Suprapubic skin (tissue), 4 donors: ENCODE measurements around the gene CTU2. TPM values are rescaled to one million over a fixed set of nuclear protein-coding genes. Genes with fewer than 3 reads are reported as not detected.

Source experiments
- total RNA-seq, 4 donors: library from RNA; depleted of rRNA; stranded (reverse); fragments of >200 nt; gene quantifications; one replicate each; pipeline ENCODE4 v1.1.0, GENCODE V29; 2016

Gene CTU2
- total RNA-seq, 4 donors from 2014 or later = 7.8 to 17.8 (median 10.9) TPM

Other genes with a start within 250 kb of the CTU2 start
- 10 to 100 TPM; 15.7 to 20.8 (median 20.3) TPM for gene ZC3H18, start 136.1 kb upstream of the CTU2 start, total RNA-seq
- gene IL17C, start 67.9 kb upstream of the CTU2 start, total RNA-seq = not detected
- gene CYBA, start 55.5 kb upstream of the CTU2 start, total RNA-seq = 10 to 100 TPM; 22.4 to 39.1 (median 29.7) TPM
- gene MVD, start 43.4 kb upstream of the CTU2 start, total RNA-seq = 10 to 100 TPM; 18.9 to 77.6 (median 44.7) TPM
- under 1 TPM in 2 of 4 donors, not detected in 2; 0.40 to 0.44 TPM for gene SNAI3, start 20.0 kb upstream of the CTU2 start, total RNA-seq
- 10 to 100 TPM; 12.4 to 15.8 (median 14.6) TPM for gene RNF166, start 95 bp upstream of the CTU2 start, total RNA-seq
- 100 to 1,000 TPM; 185 to 269 (median 224) TPM for gene PIEZO1, start 78.7 kb downstream of the CTU2 start, total RNA-seq
- gene CDT1, start 97.3 kb downstream of the CTU2 start, total RNA-seq = 10 to 100 TPM in 2 of 4 donors, 1 to 10 TPM in 2; 4.7 to 25.7 (median 10.7) TPM
- 100 to 1,000 TPM; 122 to 382 (median 250) TPM for gene APRT, start 105.4 kb downstream of the CTU2 start, total RNA-seq
- 100 to 1,000 TPM in 1 of 4 donors, 10 to 100 TPM in 3; 31.1 to 134 (median 43.3) TPM for gene GALNS, start 150.4 kb downstream of the CTU2 start, total RNA-seq
- 10 to 100 TPM; 31.9 to 49.2 (median 36.3) TPM for gene TRAPPC2L, start 150.6 kb downstream of the CTU2 start, total RNA-seq
- not detected for gene PABPN1L, start 160.2 kb downstream of the CTU2 start, total RNA-seq